Glutamatergic neuron (in vitro differentiated cells): ENCODE measurements around the gene ABHD12. TPM values are rescaled to one million over a fixed set of nuclear protein-coding genes. Genes with fewer than 3 reads are reported as not detected.

ENCODE experiments used
- DNase-seq: peaks from one replicate; pipeline ENCODE4 v3.0.0; 2022
- H3K27ac Mint-ChIP-seq: one replicate; pipeline ENCODE4 v1.8.0; 2020; ENCODE audit warnings: mild to moderate bottlenecking, mixed read lengths, inconsistent platforms; ENCODE audit not compliant: unreplicated experiment
- H3K27me3 Mint-ChIP-seq: one replicate; pipeline ENCODE4 v1.8.0; 2020; ENCODE audit warnings: mild to moderate bottlenecking, moderate library complexity, mixed read lengths, inconsistent platforms; ENCODE audit not compliant: unreplicated experiment
- H3K36me3 Mint-ChIP-seq: one replicate; pipeline ENCODE4 v1.8.0; 2020; ENCODE audit warnings: mild to moderate bottlenecking, mixed read lengths, inconsistent platforms; ENCODE audit not compliant: unreplicated experiment
- H3K4me1 Mint-ChIP-seq: one replicate; pipeline ENCODE4 v1.8.0; 2020; ENCODE audit warnings: mild to moderate bottlenecking, low read depth, mixed read lengths, inconsistent platforms; ENCODE audit not compliant: unreplicated experiment
- H3K4me3 Mint-ChIP-seq: one replicate; pipeline ENCODE4 v1.8.0; 2020; ENCODE audit warnings: mild to moderate bottlenecking, mixed read lengths, inconsistent platforms; ENCODE audit not compliant: unreplicated experiment
- H3K9me3 Mint-ChIP-seq: one replicate; pipeline ENCODE4 v1.8.0; 2020; ENCODE audit warnings: mild to moderate bottlenecking, moderate library complexity, mixed read lengths, inconsistent platforms; ENCODE audit not compliant: unreplicated experiment
- total RNA-seq: library from RNA; stranded (reverse); fragmentation: NEBNext Ultra II Directional; extraction: Animal tissue kit (Norgen Biotek cat#: 25700); gene quantifications from one replicate; pipeline ENCODE4 v1.2.1, GENCODE V29; 2021; ENCODE audit not compliant: unreplicated experiment
- TF ChIP-seq, protein P1 (sequence below): fragments of 200-600 bp; sonication (generic); IDR thresholded peaks from one replicate; pipeline ENCODE4 v1.5.0; 2021; ENCODE audit not compliant: partially characterized antibody, unreplicated experiment

ABHD12 gene
- total RNA-seq, 1 donor from 2014 or later = 101 TPM

DNA sequence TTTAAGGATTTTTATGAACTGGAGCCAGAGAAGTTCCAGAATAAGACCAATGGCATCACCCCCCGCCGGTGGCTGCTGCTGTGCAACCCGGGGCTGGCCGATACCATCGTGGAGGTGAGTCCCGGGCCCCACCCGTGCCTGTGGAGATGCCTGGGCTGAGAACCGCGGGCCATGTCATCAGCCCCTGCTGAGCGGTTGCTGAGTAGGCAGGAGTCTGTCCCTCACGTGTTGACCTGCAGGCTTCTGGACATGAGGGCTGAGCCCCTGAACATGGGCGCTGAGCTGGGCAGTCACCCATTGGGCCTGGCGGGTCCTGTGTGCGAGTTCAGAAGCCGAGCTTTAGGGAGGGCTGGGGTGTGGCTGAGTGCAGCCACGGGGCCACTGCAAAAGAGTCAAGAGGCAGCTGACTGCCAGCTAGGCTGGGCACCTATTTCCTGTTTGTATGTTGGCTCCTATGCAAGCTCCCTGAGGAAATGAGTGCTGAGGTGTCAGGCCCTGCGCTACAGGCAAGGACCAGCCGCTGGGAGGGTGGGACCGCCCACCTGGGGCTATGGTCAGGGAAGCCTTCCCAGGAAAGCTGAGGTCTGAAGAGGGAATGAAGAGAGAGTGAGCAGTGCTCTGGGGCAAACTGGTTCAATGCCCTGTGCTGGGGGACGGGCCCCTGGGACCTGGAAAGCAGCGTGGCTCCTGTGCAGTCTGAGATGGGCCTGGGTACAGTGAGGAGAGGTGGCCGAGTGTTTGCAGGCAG, 108.4 kb downstream of the ABHD12 start:
- H3K4me3 Mint-ChIP-seq = no peak overlapping the region

DNA sequence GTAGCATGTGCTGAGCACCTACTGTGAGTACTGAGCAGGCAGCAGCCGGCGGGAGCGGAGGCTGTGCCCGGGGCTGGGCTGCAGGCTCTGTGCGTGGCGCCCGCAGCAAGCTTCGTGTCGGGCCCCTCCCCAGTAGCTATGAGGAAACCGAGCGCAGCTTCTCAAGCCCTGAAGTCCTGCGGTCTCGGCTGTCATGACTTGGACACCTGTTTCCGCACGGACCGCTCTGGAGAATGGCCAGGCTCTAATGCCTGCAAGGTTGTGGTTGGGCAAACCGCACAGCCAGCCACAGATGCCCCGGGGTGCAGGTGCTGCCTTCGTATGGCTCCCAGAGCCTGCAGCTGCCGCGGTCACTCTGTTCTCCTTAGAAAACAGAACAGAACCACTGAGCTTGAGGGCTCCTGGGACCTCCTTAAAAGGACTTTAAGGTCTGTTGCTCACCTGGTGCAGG, 109.1 kb downstream of the ABHD12 start:
- DNase-seq = peak; percentile 15
- TF ChIP-seq, protein P1, sequence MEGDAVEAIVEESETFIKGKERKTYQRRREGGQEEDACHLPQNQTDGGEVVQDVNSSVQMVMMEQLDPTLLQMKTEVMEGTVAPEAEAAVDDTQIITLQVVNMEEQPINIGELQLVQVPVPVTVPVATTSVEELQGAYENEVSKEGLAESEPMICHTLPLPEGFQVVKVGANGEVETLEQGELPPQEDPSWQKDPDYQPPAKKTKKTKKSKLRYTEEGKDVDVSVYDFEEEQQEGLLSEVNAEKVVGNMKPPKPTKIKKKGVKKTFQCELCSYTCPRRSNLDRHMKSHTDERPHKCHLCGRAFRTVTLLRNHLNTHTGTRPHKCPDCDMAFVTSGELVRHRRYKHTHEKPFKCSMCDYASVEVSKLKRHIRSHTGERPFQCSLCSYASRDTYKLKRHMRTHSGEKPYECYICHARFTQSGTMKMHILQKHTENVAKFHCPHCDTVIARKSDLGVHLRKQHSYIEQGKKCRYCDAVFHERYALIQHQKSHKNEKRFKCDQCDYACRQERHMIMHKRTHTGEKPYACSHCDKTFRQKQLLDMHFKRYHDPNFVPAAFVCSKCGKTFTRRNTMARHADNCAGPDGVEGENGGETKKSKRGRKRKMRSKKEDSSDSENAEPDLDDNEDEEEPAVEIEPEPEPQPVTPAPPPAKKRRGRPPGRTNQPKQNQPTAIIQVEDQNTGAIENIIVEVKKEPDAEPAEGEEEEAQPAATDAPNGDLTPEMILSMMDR = no peak
- Mint-ChIP-seq H3K9me3 (peaks cover 22% of the 10 kb centered on the region), H3K27me3 (peaks cover 9% of the 10 kb centered on the region), H3K4me1 (no peaks in the 10 kb centered on the region), H3K4me3 (no peak overlapping the region), H3K36me3 (peaks cover 8% of the 10 kb centered on the region), H3K27ac (no peak overlapping the region)

More for the DNA sequence above, 108.4 kb downstream of the ABHD12 start:
- Mint-ChIP-seq H3K36me3 (peaks cover 13% of the 10 kb centered on the region), H3K27ac (no peak overlapping the region), H3K4me1 (no peaks in the 10 kb centered on the region), H3K9me3 (peaks cover 25% of the 10 kb centered on the region), H3K27me3 (peaks cover 9% of the 10 kb centered on the region)
- peak; percentile 7 for DNase-seq
- TF ChIP-seq, protein P1 = no peak

DNA sequence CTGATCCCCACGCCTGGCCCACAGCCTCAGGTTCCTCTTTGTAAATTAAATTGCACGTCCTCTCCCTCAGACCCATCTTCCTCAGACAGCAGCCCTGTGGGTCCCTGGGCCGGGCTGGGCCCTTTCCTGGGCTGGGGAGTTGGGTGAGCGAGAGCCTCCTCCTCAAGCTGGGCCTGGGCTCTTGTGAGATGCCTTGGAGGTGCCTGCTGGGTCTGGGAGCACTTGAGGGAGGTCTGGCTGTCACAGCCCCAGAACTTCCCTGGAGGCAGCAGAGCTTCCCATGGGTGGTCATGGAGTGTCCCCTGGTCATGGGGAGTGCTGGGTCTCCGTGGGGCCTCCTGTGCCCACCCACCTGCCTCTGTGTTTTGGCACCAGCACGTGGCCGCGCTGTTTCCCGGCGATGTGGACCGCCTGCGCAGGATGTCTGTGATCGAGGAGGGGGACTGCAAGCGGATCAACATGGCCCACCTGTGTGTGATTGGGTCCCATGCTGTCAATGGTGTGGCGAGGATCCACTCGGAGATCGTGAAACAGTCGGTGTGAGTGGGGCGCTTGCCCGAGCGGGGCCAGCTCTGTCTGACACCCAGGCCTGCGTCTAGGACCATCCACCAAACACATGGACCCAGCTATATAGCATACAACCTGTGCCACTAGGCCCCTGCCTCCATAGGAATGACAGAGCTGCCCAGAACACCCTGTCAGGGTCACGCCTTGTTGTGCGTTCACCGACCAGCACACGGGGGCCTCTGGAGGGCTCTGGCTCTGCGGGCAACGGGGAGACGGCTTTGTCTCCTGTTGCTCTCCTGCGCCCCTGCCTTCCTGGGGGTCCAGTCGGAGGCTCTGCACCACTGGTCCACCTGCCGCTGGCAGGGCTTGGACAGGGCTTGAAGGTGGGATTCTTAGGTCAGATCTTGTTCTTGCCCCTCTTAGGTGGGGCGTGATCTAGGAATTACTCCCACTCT, 109.8 kb downstream of the ABHD12 start:
- H3K9me3 Mint-ChIP-seq = peaks cover 20% of the 10 kb centered on the region
- no peak overlapping the region for H3K4me3 Mint-ChIP-seq
- no peak overlapping the region for H3K27ac Mint-ChIP-seq
- H3K36me3 Mint-ChIP-seq = peaks cover 6% of the 10 kb centered on the region
- DNase-seq = peak; percentile 7
- TF ChIP-seq, protein P1 = no peak
- peaks cover 5% of the 10 kb centered on the region for H3K27me3 Mint-ChIP-seq
- no peaks in the 10 kb centered on the region for H3K4me1 Mint-ChIP-seq

DNA sequence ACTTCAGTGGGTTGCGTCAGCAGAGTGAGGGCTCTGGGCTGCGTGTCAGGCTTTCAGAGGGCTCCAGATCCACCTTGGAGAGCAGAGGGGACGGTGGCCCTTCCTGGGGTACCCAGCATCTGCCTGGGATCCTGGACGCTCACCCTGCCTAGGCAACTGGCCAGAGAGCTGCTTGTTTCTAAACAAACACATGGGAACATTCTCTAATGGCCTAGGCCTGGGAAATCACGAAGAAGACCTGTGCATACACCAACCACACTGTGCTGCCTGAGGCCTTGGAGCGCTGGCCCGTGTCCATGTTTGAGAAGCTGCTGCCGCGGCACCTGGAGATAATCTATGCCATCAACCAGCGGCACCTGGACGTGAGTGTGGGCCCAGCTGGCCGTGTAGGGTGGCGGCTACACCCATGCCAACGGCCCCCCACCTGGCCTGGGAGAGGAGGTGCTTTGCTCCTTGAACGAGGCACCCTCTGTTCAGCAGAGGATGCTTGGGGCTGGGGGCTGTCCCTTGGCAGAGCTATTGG, 110.5 kb downstream of the ABHD12 start:
- Mint-ChIP-seq H3K36me3 (no peaks in the 10 kb centered on the region), H3K27me3 (peaks cover 8% of the 10 kb centered on the region), H3K27ac (no peak overlapping the region), H3K4me3 (no peak overlapping the region), H3K9me3 (peaks cover 17% of the 10 kb centered on the region), H3K4me1 (no peaks in the 10 kb centered on the region)
- DNase-seq = peak; percentile 14
- TF ChIP-seq, protein P1 = no peak
